Endothelial cell of umbilical vein (primary cell): ENCODE measurements around the gene ACTL10. TPM values are rescaled to one million over a fixed set of nuclear protein-coding genes. Genes with fewer than 3 reads are reported as not detected.

Experiments used
- BruUV-seq: library from RNA; stranded (reverse); fragments of 400-500 nt; replicated peaks from 2 replicates; lab custom pipeline; 2021; lab: Mats Ljungman, UMichigan
- CTCF ChIA-PET: fragments of 300-600, 350-600 bp; sonication (Branson Sonifier 250); formaldehyde crosslinking; loops from one replicate; lab custom pipeline; 2021; ENCODE audit warnings: antibody characterized with exemption, inconsistent platforms; lab: Charles Lee
- POLR2A ChIA-PET: fragments of 300-600, 350-600 bp; sonication (Branson Sonifier 250); formaldehyde crosslinking; loops from one replicate; lab custom pipeline; 2021; ENCODE audit warnings: antibody characterized with exemption, inconsistent platforms; lab: Charles Lee
- DNase-seq: peaks from one replicate; pipeline ENCODE4 v3.0.0-alpha.2; 2011; ENCODE audit warnings: low read depth, low spot score
- FAIRE-seq: peaks from 2 replicates; lab custom pipeline; 2011; peaks lifted over from hg19 to GRCh38; lab: Jason Lieb, UNC
- H2AFZ ChIP-seq: 2 replicates; pipeline ENCODE4 v1.6.0; 2012; ENCODE audit warnings: low read depth, low read length, control low read depth, inconsistent platforms
- H3K27ac ChIP-seq: 2 replicates; pipeline ENCODE4 v1.5.1; 2011; ENCODE audit warnings: low read depth, mild to moderate bottlenecking, control low read depth, low read length, moderate library complexity; ENCODE audit not compliant: insufficient read depth
- H3K27me3 ChIP-seq, 2 experiments: 2 replicates each; pipeline versions ENCODE4 v1.6.0 to v1.6.1; 2011; ENCODE audit warnings: low read length in 2 of 2, mixed read lengths in 1 of 2; ENCODE audit not compliant: control insufficient read depth in 2 of 2, insufficient read depth in 2 of 2
- H3K36me3 ChIP-seq, 2 experiments: 2 replicates in 1 of 2; 3 replicates in 1 of 2; pipeline ENCODE4 v1.5.1; 2011; ENCODE audit warnings: low read length in 2 of 2, mild to moderate bottlenecking in 1 of 2, moderate library complexity in 1 of 2; ENCODE audit not compliant: control insufficient read depth in 2 of 2, insufficient read depth in 2 of 2; ENCODE audit errors: extremely low read depth in 1 of 2
- H3K4me1 ChIP-seq: 3 replicates; pipeline ENCODE4 v1.5.1; 2011; ENCODE audit warnings: mild to moderate bottlenecking, low read length; ENCODE audit not compliant: control insufficient read depth, insufficient read depth; ENCODE audit errors: extremely low read depth
- H3K4me2 ChIP-seq: 2 replicates; pipeline ENCODE4 v1.6.1; 2011; ENCODE audit warnings: low read length, control low read depth, mixed read lengths; ENCODE audit not compliant: insufficient read depth
- H3K4me3 ChIP-seq, 3 experiments: fragments of 200-600 bp in 1 of 3; sonication (generic), shearing (Covaris generic) in 1 of 3; replicated peaks in 1 of 3; 2 replicates each; pipeline ENCODE4 v1.5.1; 2011 to 2016; ENCODE audit warnings: control low read depth in 3 of 3, low read length in 3 of 3, mild to moderate bottlenecking in 2 of 3, inconsistent platforms in 1 of 3, low read depth in 1 of 3, moderate library complexity in 1 of 3; ENCODE audit not compliant: insufficient read depth in 1 of 3
- H3K79me2 ChIP-seq: 2 replicates; pipeline ENCODE4 v1.6.0; 2012; ENCODE audit warnings: low read length, inconsistent platforms; ENCODE audit not compliant: control insufficient read depth, insufficient read depth
- H3K9ac ChIP-seq: replicated peaks from 2 replicates; pipeline ENCODE3; 2011; ENCODE audit warnings: low read length, control low read depth; ENCODE audit not compliant: insufficient read depth; ENCODE audit errors: extremely low read depth
- H3K9me1 ChIP-seq: replicated peaks from 3 replicates; pipeline ENCODE4 v1.6.0; 2011; ENCODE audit warnings: mild to moderate bottlenecking, low read length; ENCODE audit not compliant: control insufficient read depth, insufficient read depth; ENCODE audit errors: extremely low read depth
- H3K9me3 ChIP-seq: replicated peaks from 2 replicates; pipeline ENCODE4 v1.5.1; 2012; ENCODE audit warnings: low read length, inconsistent platforms; ENCODE audit not compliant: control insufficient read depth, insufficient read depth
- H4K20me1 ChIP-seq: replicated peaks from 2 replicates; pipeline ENCODE3; 2011; ENCODE audit warnings: mild to moderate bottlenecking, low read length; ENCODE audit not compliant: control insufficient read depth, insufficient read depth; ENCODE audit errors: extremely low read depth
- CTCF ChIP-seq, 2 donors: IDR thresholded peaks; 1 replicate in 1 of 2; 2 replicates in 1 of 2; pipeline ENCODE4 v1.5.1; 2011; ENCODE audit warnings: low read length in 2 of 2, mild to moderate bottlenecking in 2 of 2, moderate library complexity in 2 of 2, control low read depth in 1 of 2, inconsistent platforms in 1 of 2, low read depth in 1 of 2; ENCODE audit not compliant: insufficient read depth in 1 of 2; ENCODE audit errors: extremely low read depth in 1 of 2
- EZH2 ChIP-seq: IDR thresholded peaks from 2 replicates; pipeline ENCODE4 v1.6.1; 2012; ENCODE audit warnings: borderline replicate concordance, low read depth, mild to moderate bottlenecking, moderate library complexity, low read length, inconsistent platforms; ENCODE audit not compliant: severe bottlenecking
- FOS ChIP-seq: IDR thresholded peaks from 2 replicates; pipeline ENCODE4 v1.6.1; 2011; ENCODE audit warnings: mild to moderate bottlenecking, low read length, moderate library complexity, borderline replicate concordance; ENCODE audit not compliant: insufficient read depth
- POLR2A ChIP-seq: IDR thresholded peaks from 2 replicates; pipeline ENCODE4 v1.6.1; 2012; ENCODE audit warnings: low read depth, mild to moderate bottlenecking, control low read depth, low read length
- dilution Hi-C: fragments of 300-500 bp; cut with MboI; formaldehyde crosslinking; loops from one replicate; pipeline ENCODE4 v1.15.0; 2019; ENCODE audit warnings: low sequenced_read_pairs; ENCODE audit not compliant: extremely low pct_ligation_motif_present
- intact Hi-C: fragments of 100-400 bp; cut with micrococcal nuclease; formaldehyde crosslinking; loops from one replicate; pipeline ENCODE4 v1.10.0; 2022
- polyA plus RNA-seq, 4 experiments: library from polyadenylated mRNA; depleted of rRNA in 3 of 4; stranded (reverse) in 3 of 4; unstranded in 1 of 4; fragments of >200 nt; gene quantifications; 2 replicates each; pipeline versions ENCODE4 v1.2.1 to v1.2.3, GENCODE V29; 2011 to 2012; ENCODE audit warnings: missing spikeins in 1 of 4
- total RNA-seq: library from RNA; stranded (reverse); gene quantifications from 2 replicates; pipeline ENCODE4 v1.2.3, GENCODE V29; 2021

ACTL10 gene
- total and polyA plus RNA-seq, 2 donors (not counting 3 experiments of a cell fraction or from before 2014, with no cell fraction given): 0.92 to 1.4 TPM

GRCh38 chr20:33653218-33653899, 13.4 kb upstream of the ACTL10 start:
- no peak overlapping the region for H2AFZ ChIP-seq
- no TSS peak for BruUV-seq
- ChIA-PET POLR2A (interaction anchor here (1.1 kb wide), 1 partner anchor 14 kb away, joined by 4 read pairs; no protein-coding TSS in a partner anchor), CTCF (interaction anchor here (0.6 to 5.2 kb wide), 39 partner anchors 9 to 416 kb away, joined by 3 to 58 read pairs (median 4); partner anchors contain the start of genes ACTL10, CBFA2T2, SNTA1 and ZNF341)
- no peaks in the 10 kb centered on the region for H3K9me3 ChIP-seq
- intact Hi-C loops: loop anchor here (1.0 to 5.0 kb wide), 3 partner anchors 136 to 252 kb away; partner anchors contain the start of gene CDK5RAP1
- peak; percentile 86 for FAIRE-seq
- H4K20me1 ChIP-seq: no peaks in the 10 kb centered on the region
- H3K27ac ChIP-seq: no peak overlapping the region
- H3K4me3 ChIP-seq: no peak overlapping the region
- no peak overlapping the region for H3K4me2 ChIP-seq
- H3K9me1 ChIP-seq: no peaks in the 10 kb centered on the region
- dilution Hi-C loops: no loop called here
- DNase-seq: peak; percentile 67
- no peak overlapping the region for H3K9ac ChIP-seq
- H3K4me1 ChIP-seq: no peaks in the 10 kb centered on the region
- H3K79me2 ChIP-seq: no peaks in the 10 kb centered on the region
- H3K36me3 ChIP-seq: no peaks in the 10 kb centered on the region
- TF ChIP-seq EZH2 (no peak), FOS (no peak), CTCF (IDR thresholded peaks at IDR 0.05; ENCODE audit: extremely low read depth in 1 of 2, insufficient read depth in 1 of 2, low read depth in 1 of 2, low read length in 2 of 2) (peak; percentile 79 to 94), POLR2A (peak; percentile 41)
- H3K27me3 ChIP-seq: no peaks in the 10 kb centered on the region
